ENCODE results near the gene KANK2.
A peak's percentile ranks its signal among the peaks of the same experiment; 100 is the strongest.
"Not testable (repeated sequence)": the region's sequence is repeated elsewhere in the genome, so short reads cannot be mapped to it uniquely, and the experiment has no call there.

Gene KANK2

GRCh38 chr19:11140023-11140538 lies 57.3 kb downstream of the KANK2 start:
- DNase-seq (ENCODE audit: low read depth), result not testable (repeated sequence)

DNA sequence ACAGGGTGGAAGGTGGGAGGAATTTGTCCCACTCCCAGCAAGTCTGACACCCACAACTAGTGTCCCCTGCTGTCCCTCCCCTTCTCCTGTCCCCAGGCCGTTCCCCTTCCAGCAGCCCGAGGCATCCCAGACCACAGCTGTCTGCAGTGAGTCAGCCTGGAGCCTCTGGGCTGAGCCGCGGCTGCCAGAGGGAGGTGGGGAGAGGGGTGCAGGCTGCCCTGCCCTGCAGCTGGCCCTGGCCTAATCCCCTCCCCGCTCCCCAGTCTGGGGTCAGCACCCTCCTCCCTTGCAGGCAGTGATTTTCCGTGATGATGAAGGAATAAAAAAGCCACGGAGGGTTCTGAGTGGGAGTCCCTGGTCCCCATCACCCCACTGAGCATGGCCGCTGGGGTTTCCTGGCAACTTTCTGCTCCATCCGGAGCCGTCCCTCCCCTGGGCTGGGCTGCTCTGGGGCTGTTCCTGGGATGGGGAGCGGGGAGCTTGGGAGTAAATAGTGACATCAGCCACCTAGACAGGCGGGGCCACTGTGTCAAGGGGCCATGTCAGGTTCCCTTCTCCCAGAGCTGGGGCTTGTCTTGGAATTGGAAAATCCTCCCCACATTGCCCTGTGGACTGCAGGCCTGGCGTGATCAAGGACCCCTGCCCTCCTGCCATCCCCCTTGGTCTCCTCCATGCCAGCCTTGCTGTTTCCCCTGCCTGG lies 58.6 kb downstream of the KANK2 start:
- no peak for DNase-seq (ENCODE audit: low read depth)

- no peak for DNase-seq (ENCODE audit: low read depth)
These were observed 59.6 kb downstream of the KANK2 start for GRCh38 chr19:11137542-11138384.

DNA sequence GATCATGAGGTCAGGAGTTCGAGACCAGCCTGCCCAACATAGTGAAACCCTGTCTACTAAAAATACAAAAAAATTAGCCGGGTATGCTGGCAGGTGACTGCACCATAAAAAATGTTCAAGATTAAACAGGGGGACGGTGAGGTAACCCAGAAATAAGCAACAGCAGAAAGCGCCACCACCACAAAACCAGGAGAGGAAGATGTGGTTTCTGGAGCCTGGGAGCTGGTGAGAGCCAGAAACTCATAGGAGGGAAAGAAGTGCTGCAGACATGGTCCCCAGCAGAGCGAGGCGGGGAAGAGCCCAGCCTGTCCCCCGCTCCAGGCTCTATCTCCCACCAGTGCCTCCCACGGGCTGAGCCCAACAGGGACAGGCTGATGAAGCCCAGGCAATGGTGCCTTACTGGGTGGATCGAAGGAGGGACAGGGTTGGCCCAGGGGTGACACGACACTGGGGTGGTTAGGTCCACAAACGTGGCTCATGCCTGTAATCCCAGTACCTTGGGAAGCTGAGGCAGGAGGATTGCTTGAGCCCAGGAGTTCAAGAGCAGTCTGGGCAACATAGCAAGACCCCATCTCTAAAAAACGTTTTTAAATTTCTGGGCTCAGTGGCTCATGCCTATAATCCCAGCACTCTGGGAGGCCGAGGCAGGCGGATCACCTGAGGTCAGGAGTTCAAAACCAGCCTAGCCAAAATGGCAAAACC lies 60.8 kb downstream of the KANK2 start:
- no peak for DNase-seq (ENCODE audit: low read depth)

- DNase-seq (ENCODE audit: low read depth), result no peak
These were observed 65.9 kb downstream of the KANK2 start for GRCh38 chr19:11131471-11131870.

DNA sequence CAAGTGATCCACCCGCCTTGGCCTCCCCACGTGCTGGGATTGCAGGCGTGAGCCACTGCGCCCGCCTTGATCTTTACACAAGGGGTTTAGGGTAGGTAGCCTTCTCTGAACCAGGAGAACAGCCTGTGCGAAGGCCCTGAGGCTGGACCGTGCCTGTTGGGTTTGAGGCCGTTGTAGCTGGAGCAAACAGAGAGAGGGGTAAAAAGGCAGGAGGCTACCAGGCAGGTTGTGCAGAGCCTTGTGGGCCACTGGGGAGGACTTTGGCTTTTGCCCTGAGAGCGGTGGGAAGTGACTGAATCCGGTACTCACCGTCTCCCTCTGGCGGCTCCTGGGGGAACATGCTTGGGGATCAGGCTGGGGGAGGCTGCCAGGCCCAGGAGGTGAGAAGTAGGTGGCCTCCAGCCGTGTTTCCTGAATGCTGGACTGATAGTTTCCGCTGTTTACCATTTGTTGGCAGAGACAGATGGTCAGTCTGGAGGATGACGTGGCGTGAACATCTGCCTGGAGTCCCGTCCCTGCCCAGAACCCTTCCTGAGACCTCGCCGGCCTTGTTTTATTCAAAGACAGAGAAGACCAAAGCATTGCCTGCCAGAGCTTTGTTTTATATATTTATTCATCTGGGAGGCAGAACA lies 66.4 kb downstream of the KANK2 start:
- DNase-seq (ENCODE audit: low read depth), result peak; percentile 46

DNA sequence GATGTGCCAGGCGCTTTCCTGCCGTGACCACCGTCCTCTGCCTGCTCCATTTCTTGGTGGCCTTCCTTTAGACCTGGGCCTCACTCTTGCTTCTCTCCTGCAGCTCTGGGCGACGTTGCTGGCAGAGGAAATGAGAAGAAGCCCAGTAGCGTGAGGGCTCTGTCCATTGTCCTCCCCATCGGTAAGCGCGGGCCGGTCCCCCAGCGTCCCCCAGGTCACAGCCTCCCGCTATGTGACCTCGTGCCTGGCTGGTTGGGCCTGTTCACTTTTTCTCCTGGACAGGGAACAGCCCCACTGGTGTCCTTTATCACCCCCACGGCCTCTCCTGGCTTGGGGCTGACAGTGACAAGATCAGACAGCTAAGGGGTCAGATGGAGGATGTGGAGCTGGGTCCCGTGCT lies 69.4 kb downstream of the KANK2 start:
- DNase-seq (ENCODE audit: low read depth), result no peak

DNA sequence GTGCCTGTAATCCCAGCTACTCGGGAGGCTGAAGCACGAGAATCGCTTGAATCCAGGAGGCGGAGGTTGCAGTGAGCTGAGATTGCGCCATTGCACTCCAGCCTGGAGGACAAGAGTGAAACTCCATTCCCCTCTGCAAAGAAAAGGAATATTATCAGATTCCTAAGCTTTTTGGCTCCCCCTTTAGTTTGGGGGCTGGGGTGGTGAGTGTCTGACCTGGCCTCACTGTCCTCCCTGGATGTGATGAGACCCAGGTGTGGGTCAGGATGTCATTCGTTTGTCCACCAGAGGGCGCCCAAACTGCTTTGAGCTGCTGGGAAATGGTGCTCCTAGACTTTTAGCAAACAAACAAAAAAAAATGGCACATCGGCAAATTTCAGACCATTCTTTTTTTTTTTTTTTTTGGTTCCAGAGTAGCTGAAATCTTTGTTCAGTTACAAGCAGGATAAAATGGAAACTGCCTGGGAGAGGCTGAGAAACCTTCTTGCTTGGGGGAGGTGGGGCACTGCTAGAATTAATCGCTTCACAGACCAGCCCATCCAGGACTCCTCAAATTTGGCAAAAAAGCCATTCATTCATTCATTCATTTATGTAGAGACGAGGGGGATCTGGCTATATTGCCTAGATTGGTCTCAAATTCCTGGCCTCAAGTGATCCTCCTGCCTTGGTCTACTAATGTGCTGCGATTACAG lies 71.2 kb downstream of the KANK2 start:
- peak; percentile 65 for DNase-seq (ENCODE audit: low read depth)

GRCh38 chr19:11124157-11124556 lies 73.2 kb downstream of the KANK2 start:
- not testable (repeated sequence) for DNase-seq (ENCODE audit: low read depth)

DNA sequence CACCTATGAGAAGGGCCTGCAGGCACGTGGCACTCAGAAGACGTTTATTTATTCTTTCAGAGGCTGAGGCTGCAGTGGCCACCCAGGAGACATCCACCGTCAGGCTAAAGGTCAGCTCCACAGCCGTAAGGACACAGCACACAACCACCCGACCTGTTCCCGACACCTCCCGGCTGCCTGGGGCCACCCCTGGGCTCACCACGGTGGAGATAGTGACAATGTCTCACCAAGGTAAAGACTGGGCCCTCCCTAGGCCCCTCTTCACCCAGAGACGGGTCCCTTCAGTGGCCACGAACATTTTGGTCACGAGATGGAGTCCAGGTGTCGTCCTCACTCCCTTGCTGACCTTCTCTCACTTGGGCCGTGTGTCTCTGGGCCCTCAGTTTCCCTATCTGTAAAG lies 74.2 kb downstream of the KANK2 start:
- DNase-seq (ENCODE audit: low read depth), result no peak

DNA sequence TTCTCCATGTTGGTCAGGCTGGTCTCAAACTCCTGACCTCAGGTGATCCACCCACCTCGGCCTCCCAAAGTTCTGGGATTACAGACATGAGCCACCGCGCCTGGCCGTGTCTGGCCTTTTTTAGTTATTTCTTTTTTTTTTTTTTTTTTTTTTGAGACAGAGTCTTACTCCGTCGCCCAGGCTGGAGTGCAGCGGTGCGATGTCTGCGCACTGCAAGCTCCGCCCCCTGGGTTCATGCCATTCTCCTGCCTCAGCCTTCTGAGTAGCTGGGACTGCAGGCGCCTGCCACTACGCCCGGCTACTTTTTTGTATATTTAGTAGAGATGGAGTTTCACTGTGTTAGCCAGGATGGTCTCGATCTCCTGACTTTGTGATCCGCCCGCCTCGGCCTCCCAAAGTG lies 75.4 kb downstream of the KANK2 start:
- DNase-seq (ENCODE audit: low read depth), result not testable (repeated sequence)

GRCh38 chr19:11116507-11116906 lies 80.8 kb downstream of the KANK2 start:
- DNase-seq (ENCODE audit: low read depth), result no peak

- no peak for DNase-seq (ENCODE audit: low read depth)
These were observed 81.4 kb downstream of the KANK2 start for GRCh38 chr19:11115895-11116446.

DNA sequence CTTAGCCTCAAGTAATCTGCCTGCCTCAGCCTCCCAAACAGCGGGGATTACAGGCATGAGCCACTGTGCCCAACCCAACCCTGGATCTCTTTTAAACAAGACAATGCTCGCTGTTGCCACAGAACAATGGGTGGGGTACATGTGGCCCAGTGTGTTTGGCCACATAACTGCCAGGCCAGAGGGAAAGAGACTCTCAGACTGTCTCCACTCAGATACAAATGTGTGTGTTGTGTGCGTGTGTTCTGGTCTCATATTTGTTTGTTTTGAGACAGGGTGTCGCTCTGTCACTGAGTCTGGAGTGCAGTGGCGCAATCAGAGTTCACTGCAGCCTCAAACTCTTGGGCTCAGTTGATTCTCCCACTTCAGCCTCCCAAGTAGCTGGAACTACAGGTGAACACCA lies 82.3 kb downstream of the KANK2 start:
- no peak for DNase-seq (ENCODE audit: low read depth)

Measured in stimulated activated CD8-positive, alpha-beta memory T cell treated with anti-CD3 and anti-CD28 coated beads, Interleukin-7, amount 100 ng/mL, for 24 hours (primary cell).